Hematopoietic multipotent progenitor cell treated with erythropoietin and hydrocortisone succinate and interleukin-3 and kit ligand, for 15 days (in vitro differentiated cells): ENCODE results near the gene RMI2.

Source experiments
- DNase-seq: peaks from one replicate; pipeline ENCODE4 v3.0.0-alpha.2; 2015; ENCODE audit warnings: low spot score

Gene RMI2

GRCh38 chr16:11384956-11385586 is 39.8 kb downstream of the RMI2 start:
- DNase-seq, result no peak

GRCh38 chr16:11386054-11386680 is 40.9 kb downstream of the RMI2 start:
- no peak for DNase-seq

GRCh38 chr16:11386791-11387546 is 41.7 kb downstream of the RMI2 start:
- no peak for DNase-seq

GRCh38 chr16:11389083-11389482 is 43.8 kb downstream of the RMI2 start:
- DNase-seq, result no peak

GRCh38 chr16:11389631-11390565 is 44.6 kb downstream of the RMI2 start:
- DNase-seq, result no peak

GRCh38 chr16:11390573-11391495 is 45.6 kb downstream of the RMI2 start:
- DNase-seq, result no peak

GRCh38 chr16:11391576-11391975 is 46.3 kb downstream of the RMI2 start:
- DNase-seq, result no peak

GRCh38 chr16:11392041-11392581 is 46.9 kb downstream of the RMI2 start:
- DNase-seq, result no peak

- DNase-seq, result no peak
These were observed 48.1 kb downstream of the RMI2 start for GRCh38 chr16:11393366-11393765.

- no peak for DNase-seq
These were observed 48.8 kb downstream of the RMI2 start for GRCh38 chr16:11393861-11394592.

- DNase-seq, result no peak
These were observed 49.3 kb downstream of the RMI2 start for GRCh38 chr16:11394593-11394960.

GRCh38 chr16:11395008-11395948 is 50.0 kb downstream of the RMI2 start:
- DNase-seq, result no peak

GRCh38 chr16:11395949-11396240 is 50.6 kb downstream of the RMI2 start:
- no peak for DNase-seq

GRCh38 chr16:11396241-11397048 is 51.2 kb downstream of the RMI2 start:
- DNase-seq, result peak; percentile 61

GRCh38 chr16:11398136-11398535 is 52.9 kb downstream of the RMI2 start:
- DNase-seq, result no peak

GRCh38 chr16:11398851-11399250 is 53.6 kb downstream of the RMI2 start:
- no peak for DNase-seq

GRCh38 chr16:11399261-11399831 is 54.1 kb downstream of the RMI2 start:
- no peak for DNase-seq

- DNase-seq, result no peak
These were observed 54.8 kb downstream of the RMI2 start for GRCh38 chr16:11400076-11400475.
